ENCODE results near the gene NUMB.

NUMB gene

GRCh38 chr14:73233564-73233963 lies 224.8 kb downstream of the NUMB start:
- Mint-ChIP-seq H3K4me1 (peaks cover 66% of the 10 kb centered on the region), H3K27me3 (ENCODE audit: low read depth) (peaks cover 41% of the 10 kb centered on the region), H3K4me3 (peak overlapping the region in 2 of 3 experiments; percentile 11 to 54), H3K27ac (peak overlapping the region; percentile 91 to 97 (median 91)), H3K36me3 (ENCODE audit: low read depth) (no peaks in the 10 kb centered on the region), H3K9me3 (no peaks in the 10 kb centered on the region)
- TF ChIP-seq, protein P1, sequence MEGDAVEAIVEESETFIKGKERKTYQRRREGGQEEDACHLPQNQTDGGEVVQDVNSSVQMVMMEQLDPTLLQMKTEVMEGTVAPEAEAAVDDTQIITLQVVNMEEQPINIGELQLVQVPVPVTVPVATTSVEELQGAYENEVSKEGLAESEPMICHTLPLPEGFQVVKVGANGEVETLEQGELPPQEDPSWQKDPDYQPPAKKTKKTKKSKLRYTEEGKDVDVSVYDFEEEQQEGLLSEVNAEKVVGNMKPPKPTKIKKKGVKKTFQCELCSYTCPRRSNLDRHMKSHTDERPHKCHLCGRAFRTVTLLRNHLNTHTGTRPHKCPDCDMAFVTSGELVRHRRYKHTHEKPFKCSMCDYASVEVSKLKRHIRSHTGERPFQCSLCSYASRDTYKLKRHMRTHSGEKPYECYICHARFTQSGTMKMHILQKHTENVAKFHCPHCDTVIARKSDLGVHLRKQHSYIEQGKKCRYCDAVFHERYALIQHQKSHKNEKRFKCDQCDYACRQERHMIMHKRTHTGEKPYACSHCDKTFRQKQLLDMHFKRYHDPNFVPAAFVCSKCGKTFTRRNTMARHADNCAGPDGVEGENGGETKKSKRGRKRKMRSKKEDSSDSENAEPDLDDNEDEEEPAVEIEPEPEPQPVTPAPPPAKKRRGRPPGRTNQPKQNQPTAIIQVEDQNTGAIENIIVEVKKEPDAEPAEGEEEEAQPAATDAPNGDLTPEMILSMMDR (IDR thresholded peaks at IDR 0.05; ENCODE audit: unreplicated experiment in 3 of 3): no peak

DNA sequence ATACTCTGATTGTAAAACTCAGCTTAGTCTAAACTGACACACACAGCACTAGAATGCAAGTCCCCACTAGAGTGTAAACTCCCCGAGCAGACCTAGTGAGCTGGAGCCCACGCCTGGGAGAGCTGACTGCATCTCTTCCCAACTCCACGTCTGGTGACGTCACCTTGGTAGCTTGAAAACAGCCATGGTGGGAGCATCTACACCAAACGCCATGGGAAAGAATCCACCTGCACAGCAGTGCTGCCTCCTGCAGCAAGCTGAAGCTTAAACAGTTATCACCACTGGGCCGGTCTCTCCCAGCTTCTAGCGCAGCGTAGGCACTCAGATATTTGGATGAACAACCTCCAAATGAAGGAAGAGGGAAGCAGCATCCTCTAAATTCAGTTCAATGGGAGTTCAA lies 225.4 kb downstream of the NUMB start:
- H3K27ac Mint-ChIP-seq: peak overlapping the region; percentile 91 to 97 (median 91)
- H3K4me3 Mint-ChIP-seq: peak overlapping the region in 1 of 3 experiments; percentile 59
- TF ChIP-seq, protein P1 (IDR thresholded peaks at IDR 0.05; ENCODE audit: unreplicated experiment in 3 of 3): no peak
- H3K36me3 Mint-ChIP-seq (ENCODE audit: low read depth): no peaks in the 10 kb centered on the region
- no peaks in the 10 kb centered on the region for H3K9me3 Mint-ChIP-seq
- peaks cover 36% of the 10 kb centered on the region for H3K27me3 Mint-ChIP-seq (ENCODE audit: low read depth)
- peaks cover 68% of the 10 kb centered on the region for H3K4me1 Mint-ChIP-seq

DNA sequence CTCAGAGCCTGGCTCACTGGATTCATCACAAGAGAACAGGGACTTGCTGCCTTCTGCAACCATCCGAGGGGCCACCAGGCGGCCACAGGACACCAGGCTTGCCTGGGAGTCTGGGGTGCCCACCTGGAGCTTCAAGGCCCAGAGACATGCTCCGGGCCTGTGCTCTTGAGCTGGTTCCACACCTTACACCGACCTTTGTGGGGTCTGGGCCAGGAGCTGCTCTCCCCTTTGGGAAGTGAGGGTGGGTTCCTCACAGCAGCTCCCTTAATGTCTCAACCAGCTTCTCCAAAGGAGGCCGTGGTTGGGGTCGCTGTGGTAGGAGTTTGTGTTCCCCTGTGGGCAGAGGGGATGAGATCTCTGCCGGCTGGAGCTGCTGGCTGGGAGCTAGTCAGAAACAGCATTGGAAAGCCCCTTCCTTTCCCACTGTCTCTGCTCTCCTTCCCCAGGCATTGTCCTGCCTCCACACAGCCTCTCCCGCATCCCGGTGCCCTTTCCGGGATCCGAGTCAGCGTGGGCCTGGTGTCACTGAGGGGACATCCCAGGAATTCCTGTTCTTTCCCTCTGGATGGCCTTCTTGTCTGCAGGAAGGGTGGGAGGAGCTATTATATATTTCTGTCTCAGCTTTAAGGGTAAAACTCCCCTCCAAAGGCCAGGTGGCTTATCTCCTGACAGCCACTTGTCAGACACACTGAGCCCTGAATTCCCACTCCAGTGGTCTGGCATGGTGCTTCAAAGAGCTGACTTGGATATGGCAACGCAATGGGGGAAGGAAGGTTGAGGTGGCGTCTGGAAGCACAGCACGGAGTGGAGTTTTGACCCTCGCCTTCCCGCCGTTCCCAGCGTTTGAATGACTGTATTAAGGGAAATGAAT lies 226.1 kb downstream of the NUMB start:
- H3K27ac Mint-ChIP-seq: peak overlapping the region; percentile 91 to 98 (median 91)
- TF ChIP-seq, protein P1 (IDR thresholded peaks at IDR 0.05; ENCODE audit: unreplicated experiment in 3 of 3): peak; percentile 32 to 47 (median 40)
- H3K4me3 Mint-ChIP-seq: peak overlapping the region; percentile 8 to 59 (median 25)
- peaks cover 71% of the 10 kb centered on the region for H3K4me1 Mint-ChIP-seq
- no peaks in the 10 kb centered on the region for H3K36me3 Mint-ChIP-seq (ENCODE audit: low read depth)
- peaks cover 34% of the 10 kb centered on the region for H3K27me3 Mint-ChIP-seq (ENCODE audit: low read depth)
- H3K9me3 Mint-ChIP-seq: no peaks in the 10 kb centered on the region

- Mint-ChIP-seq H3K4me3 (no peak overlapping the region), H3K36me3 (ENCODE audit: low read depth) (no peaks in the 10 kb centered on the region), H3K4me1 (peaks cover 57% of the 10 kb centered on the region), H3K27ac (peak overlapping the region in 1 of 3 experiments; percentile 91), H3K9me3 (no peaks in the 10 kb centered on the region), H3K27me3 (ENCODE audit: low read depth) (peaks cover 13% of the 10 kb centered on the region)
- TF ChIP-seq, protein P1 (IDR thresholded peaks at IDR 0.05; ENCODE audit: unreplicated experiment in 3 of 3): no peak
These were observed 228.3 kb downstream of the NUMB start for GRCh38 chr14:73230051-73230450.

DNA sequence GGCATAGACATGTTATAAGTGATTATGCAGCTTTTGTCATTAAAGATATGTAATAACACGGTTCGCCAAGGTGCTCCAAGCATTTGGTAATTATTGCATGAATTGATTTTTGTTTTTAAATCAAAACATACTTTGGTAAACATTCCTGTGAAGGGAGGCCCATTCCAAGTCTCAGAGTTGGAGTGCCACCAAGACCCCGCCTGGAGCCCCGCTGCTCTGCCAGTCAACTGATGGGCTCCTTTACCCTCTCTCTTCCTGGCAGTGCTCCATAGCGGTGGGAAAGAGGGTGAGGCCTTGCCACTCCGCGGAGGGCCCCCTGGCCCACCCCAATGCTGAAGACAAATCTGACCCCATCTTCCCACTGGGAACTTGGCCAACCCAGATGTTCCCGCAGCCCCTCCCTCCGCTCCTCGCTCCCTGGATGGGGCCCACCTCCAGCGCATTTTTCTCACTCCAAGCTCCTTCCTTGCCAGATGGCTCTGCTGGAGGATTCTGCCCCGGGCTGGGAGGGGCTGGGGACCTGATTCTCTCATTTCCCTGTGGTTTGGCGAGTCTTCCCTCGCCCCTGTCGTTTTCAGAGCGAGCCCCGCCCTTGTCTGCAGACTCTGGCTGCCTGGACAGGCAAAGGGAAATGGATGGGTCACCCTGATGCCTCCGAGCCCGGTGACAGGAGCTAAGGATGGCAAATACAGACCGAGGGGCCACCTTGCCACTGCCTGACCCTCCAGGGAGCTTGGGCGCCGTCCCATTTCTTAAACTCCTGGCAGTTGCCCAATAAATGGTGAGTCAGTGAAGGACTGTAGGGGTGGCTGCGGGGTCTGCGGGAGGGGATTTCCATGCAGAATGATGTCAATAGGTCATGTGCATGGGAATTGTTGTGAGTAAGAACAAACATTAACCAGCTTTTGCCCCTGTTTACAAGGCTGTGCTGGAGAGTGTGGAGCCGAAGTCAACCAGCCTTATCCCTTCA lies 230.2 kb downstream of the NUMB start:
- Mint-ChIP-seq H3K4me3 (peak overlapping the region; percentile 16 to 72 (median 38)), H3K36me3 (ENCODE audit: low read depth) (peaks cover 4% of the 10 kb centered on the region), H3K27me3 (ENCODE audit: low read depth) (no peaks in the 10 kb centered on the region), H3K27ac (peak overlapping the region; percentile 86 to 99 (median 98)), H3K9me3 (no peaks in the 10 kb centered on the region), H3K4me1 (peaks cover 47% of the 10 kb centered on the region)
- TF ChIP-seq, protein P1 (IDR thresholded peaks at IDR 0.05; ENCODE audit: unreplicated experiment in 3 of 3): no peak

All from nephron (organoid).